Aorta (tissue), 5 donors: ENCODE results near the gene NCOA3. TPM values are rescaled to one million over a fixed set of nuclear protein-coding genes. Genes with fewer than 3 reads are reported as not detected.

Experiments
- ATAC-seq: fragments of 200-7000 bp; cut with Tn5 transposase; one replicate; pipeline ENCODE4 v1.9.1; 2022; ENCODE audit warnings: moderate library complexity; ENCODE audit not compliant: low FRiP score
- DNase-seq, 2 donors: peaks; one replicate each; pipeline ENCODE4 v3.0.0-alpha.2; 2020
- H3K27ac ChIP-seq, 2 donors: one replicate each; pipeline ENCODE4 v1.5.1; 2013; ENCODE audit warnings: low read length in 2 of 2, mild to moderate bottlenecking in 2 of 2, moderate library complexity in 2 of 2, control low read depth in 1 of 2, inconsistent platforms in 1 of 2, low read depth in 1 of 2
- H3K27me3 ChIP-seq, 2 donors: one replicate each; pipeline ENCODE4 v1.6.1; 2013; ENCODE audit warnings: control low read depth in 1 of 2, low read length in 1 of 2, mild to moderate bottlenecking in 1 of 2, moderate library complexity in 1 of 2; ENCODE audit not compliant: insufficient read depth in 2 of 2, control insufficient read depth in 1 of 2
- H3K36me3 ChIP-seq, 2 donors: one replicate each; pipeline ENCODE4 v1.6.1; 2013; ENCODE audit warnings: control low read depth in 1 of 2, low read length in 1 of 2, mild to moderate bottlenecking in 1 of 2; ENCODE audit not compliant: insufficient read depth in 2 of 2, control insufficient read depth in 1 of 2
- H3K4me1 ChIP-seq, 2 donors: one replicate each; pipeline ENCODE4 v1.6.1; 2013; ENCODE audit warnings: low read length in 2 of 2, control low read depth in 1 of 2, mild to moderate bottlenecking in 1 of 2, moderate library complexity in 1 of 2; ENCODE audit not compliant: insufficient read depth in 2 of 2, control insufficient read depth in 1 of 2
- H3K4me3 ChIP-seq, 2 donors: one replicate each; pipeline ENCODE4 v1.5.1; 2013; ENCODE audit warnings: low read length in 2 of 2, control low read depth in 1 of 2, mild to moderate bottlenecking in 1 of 2
- H3K9me3 ChIP-seq: one replicate; pipeline ENCODE4 v1.6.1; 2013; ENCODE audit warnings: mild to moderate bottlenecking, low read length; ENCODE audit not compliant: control insufficient read depth
- WGBS, 2 donors: extraction: QIAGEN DNeasy Blood & Tissue Kit; methylation state at CpG; one replicate each; pipeline ENCODE4 v1.1.7; 2013; 5-methylcytosine and 5-hydroxymethylcytosine counted together
- intact Hi-C, 2 donors: fragments of 100-400 bp; cut with DNase I; formaldehyde crosslinking; loops; one replicate each; pipeline versions ENCODE4 v1.14.2 to v1.15.0; 2022
- polyA plus RNA-seq, 2 donors: library from polyadenylated mRNA; stranded (reverse); fragments of 200-250 nt; gene quantifications; one replicate each; pipeline ENCODE4 v1.2.3, GENCODE V29; 2013
- total RNA-seq, 2 donors: library from RNA; stranded (reverse); fragmentation: NEBNext Ultra II Directional; extraction: Animal tissue kit (Norgen Biotek cat#: 25700); gene quantifications; one replicate each; pipeline ENCODE4 v1.2.1, GENCODE V29; 2021
- donor health status: healthy with polysubstance abuse.
- donor health status: Bipolar disorder and iron deficiency.
- donor health status: DM: no; HTN: no; CAD: no.
- donor health status: DM: no; HTN: no; CAD: no.
- donor health status: DM: yes; HTN: yes; CAD: no.

NCOA3 gene
- total and polyA plus RNA-seq, 4 donors = 4.8 to 53.7 (median 27.7) TPM

DNA sequence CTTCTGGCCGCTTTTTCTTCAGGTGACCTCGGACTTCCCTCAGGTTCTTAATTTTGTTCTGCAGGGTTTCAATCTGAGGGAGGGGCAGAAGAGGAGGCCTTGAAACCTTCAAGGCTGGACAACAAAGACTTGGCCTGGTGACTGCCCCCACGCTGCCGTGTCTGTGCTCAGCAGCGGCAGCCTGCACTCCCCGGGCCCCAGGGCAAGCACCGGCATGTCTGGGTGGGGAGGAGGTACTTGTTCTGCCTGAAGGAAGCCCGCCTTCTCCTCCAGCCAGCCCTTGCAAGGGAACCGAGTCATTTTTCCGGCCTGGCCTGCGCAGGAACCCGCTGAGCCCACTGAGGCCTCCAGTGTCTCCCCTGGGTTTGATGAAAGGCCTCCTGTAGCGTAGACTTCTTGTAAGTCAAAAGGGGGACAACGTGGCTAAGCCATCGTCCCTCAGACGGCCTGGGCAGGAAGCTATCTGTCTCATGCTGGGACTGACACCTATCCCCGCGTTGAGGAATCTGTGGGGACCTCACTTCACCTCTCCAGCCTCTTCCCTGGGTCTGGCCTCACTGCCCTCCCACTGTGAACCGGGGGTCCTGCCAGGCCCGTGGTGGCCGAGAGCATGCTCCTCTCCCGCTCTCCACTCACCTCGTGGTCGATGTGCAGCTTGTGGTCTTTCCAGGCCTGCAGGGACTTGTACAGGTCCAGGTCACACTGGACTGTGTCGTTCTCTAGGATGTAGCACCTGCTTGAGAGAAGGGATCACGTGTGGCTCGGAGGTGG is 163.7 kb downstream of the NCOA3 start:
- DNase-seq (no peak), ATAC-seq (no peak)
- no peak overlapping the region for H3K4me3 ChIP-seq
- H3K27me3 ChIP-seq = no peaks in the 10 kb centered on the region
- no peaks in the 10 kb centered on the region for H3K9me3 ChIP-seq
- no peak overlapping the region for H3K27ac ChIP-seq
- no peaks in the 10 kb centered on the region for H3K4me1 ChIP-seq
- no peaks in the 10 kb centered on the region for H3K36me3 ChIP-seq
- intact Hi-C loops = no loop called here
- 87 to 89% methylated on average over 27 of the region's 27 CpGs for WGBS, 2 donors

- H3K4me3 ChIP-seq = no peak overlapping the region
- no peaks in the 10 kb centered on the region for H3K36me3 ChIP-seq
- DNase-seq (no peak), ATAC-seq (no peak)
- no peak overlapping the region for H3K27ac ChIP-seq
- 91 to 95% methylated on average over 19 of the region's 19 CpGs for WGBS, 2 donors
- H3K4me1 ChIP-seq = no peaks in the 10 kb centered on the region
- intact Hi-C loops = no loop called here
- H3K27me3 ChIP-seq = no peaks in the 10 kb centered on the region
- no peaks in the 10 kb centered on the region for H3K9me3 ChIP-seq
Observed at GRCh38 chr20:47666304-47666703, 164.6 kb downstream of the NCOA3 start.

- no peaks in the 10 kb centered on the region for H3K9me3 ChIP-seq
- DNase-seq (no peak), ATAC-seq (no peak)
- no peaks in the 10 kb centered on the region for H3K4me1 ChIP-seq
- intact Hi-C loops = no loop called here
- H3K27me3 ChIP-seq = no peaks in the 10 kb centered on the region
- 80 to 93% methylated on average over 5 of the region's 5 CpGs for WGBS, 2 donors
- H3K4me3 ChIP-seq = no peak overlapping the region
- H3K27ac ChIP-seq = no peak overlapping the region
- no peaks in the 10 kb centered on the region for H3K36me3 ChIP-seq
Observed at GRCh38 chr20:47667086-47667485, 165.4 kb downstream of the NCOA3 start.

- Histone ChIP-seq H3K27ac (no peak overlapping the region), H3K36me3 (no peaks in the 10 kb centered on the region), H3K27me3 (no peaks in the 10 kb centered on the region), H3K9me3 (no peaks in the 10 kb centered on the region), H3K4me3 (no peak overlapping the region), H3K4me1 (no peaks in the 10 kb centered on the region)
- DNase-seq (no peak), ATAC-seq (no peak)
- 80 to 84% methylated on average over 19 of the region's 19 CpGs for WGBS, 2 donors
- intact Hi-C loops = no loop called here
Observed at GRCh38 chr20:47667531-47668312, 166.0 kb downstream of the NCOA3 start.

GRCh38 chr20:47668313-47669151 is 166.8 kb downstream of the NCOA3 start:
- intact Hi-C loops = no loop called here
- ATAC-seq = no peak
- WGBS, 2 donors = 92 to 93% methylated on average over 22 to 23 of the region's 23 CpGs
- no peaks in the 10 kb centered on the region for H3K4me1 ChIP-seq
- no peaks in the 10 kb centered on the region for H3K9me3 ChIP-seq
- no peak overlapping the region for H3K27ac ChIP-seq
- no peak overlapping the region for H3K4me3 ChIP-seq
- H3K36me3 ChIP-seq = no peaks in the 10 kb centered on the region
- H3K27me3 ChIP-seq = no peaks in the 10 kb centered on the region
- DNase-seq = no peak

DNA sequence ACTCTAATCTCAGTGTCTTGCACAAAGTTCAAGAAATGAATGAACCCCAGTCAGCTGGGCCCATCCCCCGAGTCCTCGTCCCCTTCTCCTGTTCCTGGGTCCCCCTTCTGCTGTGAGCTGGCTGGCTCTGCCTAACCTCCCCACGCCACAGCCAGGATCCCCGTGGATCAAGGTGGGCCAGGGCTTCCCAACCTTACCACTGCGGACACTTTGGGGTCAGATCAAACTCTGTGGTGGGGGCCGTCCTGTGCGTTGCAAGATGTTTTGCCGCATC is 167.4 kb downstream of the NCOA3 start:
- no peaks in the 10 kb centered on the region for H3K4me1 ChIP-seq
- no peak overlapping the region for H3K27ac ChIP-seq
- no peak for DNase-seq
- H3K36me3 ChIP-seq = no peaks in the 10 kb centered on the region
- WGBS, 2 donors = 91 to 95% methylated on average over 8 of the region's 8 CpGs
- H3K9me3 ChIP-seq = no peaks in the 10 kb centered on the region
- intact Hi-C loops = no loop called here
- no peaks in the 10 kb centered on the region for H3K27me3 ChIP-seq
- ATAC-seq = no peak
- H3K4me3 ChIP-seq = no peak overlapping the region

GRCh38 chr20:47669489-47669888 is 167.8 kb downstream of the NCOA3 start:
- no peaks in the 10 kb centered on the region for H3K4me1 ChIP-seq
- DNase-seq (no peak), ATAC-seq (no peak)
- intact Hi-C loops = no loop called here
- WGBS, 2 donors = 86 to 87% methylated on average over 4 of the region's 4 CpGs
- H3K9me3 ChIP-seq = no peaks in the 10 kb centered on the region
- H3K27me3 ChIP-seq = no peaks in the 10 kb centered on the region
- H3K36me3 ChIP-seq = no peaks in the 10 kb centered on the region
- H3K27ac ChIP-seq = no peak overlapping the region
- no peak overlapping the region for H3K4me3 ChIP-seq

- Histone ChIP-seq H3K27me3 (no peaks in the 10 kb centered on the region), H3K9me3 (no peaks in the 10 kb centered on the region), H3K36me3 (no peaks in the 10 kb centered on the region), H3K4me3 (no peak overlapping the region), H3K4me1 (no peaks in the 10 kb centered on the region), H3K27ac (no peak overlapping the region)
- 89 to 91% methylated on average over 22 of the region's 22 CpGs for WGBS, 2 donors
- intact Hi-C loops = no loop called here
- ATAC-seq (no peak), DNase-seq (no peak)
Observed at GRCh38 chr20:47669927-47670890, 168.5 kb downstream of the NCOA3 start.
